Panc1 (cell line): ENCODE data around the gene ARL9. TPM values are rescaled to one million over a fixed set of nuclear protein-coding genes. Genes with fewer than 3 reads are reported as not detected.

Source experiments
- ATAC-seq: fragments of 200-7000 bp; cut with Tn5 transposase; 2 replicates; pipeline ENCODE4 v1.9.1; 2020; ENCODE audit warnings: mild to moderate bottlenecking, moderate library complexity
- BruUV-seq: library from RNA; stranded (reverse); fragments of 400-500 nt; replicated peaks from 2 replicates; lab custom pipeline; 2021; lab: Mats Ljungman, UMichigan
- CTCF ChIA-PET: fragments of 300-600 bp; sonication (Branson Sonifier 250); formaldehyde crosslinking; loops from one replicate; lab custom pipeline; 2022; ENCODE audit warnings: antibody characterized with exemption; lab: Charles Lee
- POLR2A ChIA-PET: fragments of 300-600 bp; sonication (Branson Sonifier 250); formaldehyde crosslinking; loops from one replicate; lab custom pipeline; 2022; ENCODE audit warnings: antibody characterized with exemption; lab: Charles Lee
- DNase-seq: peaks from one replicate; pipeline ENCODE4 v3.0.0-alpha.2; 2010; ENCODE audit warnings: low read depth, low spot score
- H3K27ac ChIP-seq: 2 replicates; pipeline ENCODE4 v1.5.1; 2011; ENCODE audit warnings: mild to moderate bottlenecking, low read length, inconsistent platforms
- H3K27me3 ChIP-seq: fragments of 200-500 bp; sonication (Bioruptor generic); 2 replicates; pipeline ENCODE4 v1.6.0; 2014; ENCODE audit warnings: low read length, inconsistent platforms; ENCODE audit not compliant: control insufficient read depth, insufficient read depth
- H3K36me3 ChIP-seq: fragments of 200-500 bp; sonication (Bioruptor generic); 2 replicates; pipeline ENCODE4 v1.5.1; 2014; ENCODE audit warnings: inconsistent platforms, mild to moderate bottlenecking, low read length, moderate library complexity; ENCODE audit not compliant: control insufficient read depth, insufficient read depth
- H3K4me1 ChIP-seq: 2 replicates; pipeline ENCODE4 v1.5.1; 2011; ENCODE audit warnings: inconsistent platforms, mild to moderate bottlenecking, low read length, moderate library complexity; ENCODE audit not compliant: control insufficient read depth, insufficient read depth
- H3K4me3 ChIP-seq, 2 experiments: 2 replicates each; pipeline ENCODE4 v1.5.1; 2011 to 2012; ENCODE audit warnings: low read depth in 2 of 2, low read length in 2 of 2, mild to moderate bottlenecking in 2 of 2, inconsistent platforms in 1 of 2, moderate library complexity in 1 of 2
- H3K9me3 ChIP-seq: fragments of 200-500 bp; sonication (Bioruptor generic); 2 replicates; pipeline ENCODE4 v1.5.1; 2014; ENCODE audit warnings: low read depth, mild to moderate bottlenecking, inconsistent platforms, low read length, moderate library complexity; ENCODE audit not compliant: control insufficient read depth, insufficient read depth
- CTCF ChIP-seq: fragments of 450-650 bp; IDR thresholded peaks from 2 replicates; pipeline ENCODE4 v1.5.1; 2017; ENCODE audit warnings: mild to moderate bottlenecking
- POLR2AphosphoS5 ChIP-seq: IDR thresholded peaks from 2 replicates; pipeline ENCODE4 v1.6.1; 2012; ENCODE audit warnings: mild to moderate bottlenecking, low read depth, low read length, moderate library complexity
- SIN3A ChIP-seq: IDR thresholded peaks from 2 replicates; pipeline ENCODE4 v1.6.1; 2012; ENCODE audit warnings: low read depth, mild to moderate bottlenecking, low read length, moderate library complexity, borderline replicate concordance; ENCODE audit not compliant: insufficient read depth
- TCF7L2 ChIP-seq: IDR thresholded peaks from 2 replicates; pipeline ENCODE4 v1.6.1; 2011; ENCODE audit warnings: mild to moderate bottlenecking, low read depth, low read length, inconsistent platforms
- in situ Hi-C: cut with HindIII; loops from 2 replicates; pipeline ENCODE4 v1.10.0; 2016; ENCODE audit warnings: low sequenced_read_pairs, low pct_unique_long_range_greater_than_20kb
- intact Hi-C: fragments of 100-400 bp; cut with micrococcal nuclease; formaldehyde crosslinking; loops from one replicate; pipeline ENCODE4 v1.10.0; 2022; ENCODE audit not compliant: unreplicated experiment
- total RNA-seq: library from RNA; stranded (reverse); gene quantifications from one replicate; pipeline ENCODE4 v1.2.1, GENCODE V29; 2021; ENCODE audit not compliant: unreplicated experiment
- TF ChIP-seq, protein P1 (sequence below), 2 experiments: IDR thresholded peaks; 2 replicates each; pipeline ENCODE4 v1.6.1; 2011 to 2012; ENCODE audit warnings: low read depth in 2 of 2, control low read depth in 1 of 2, low read length in 1 of 2, mild to moderate bottlenecking in 1 of 2, moderate library complexity in 1 of 2; ENCODE audit not compliant: insufficient read depth in 1 of 2

The ARL9 gene
- total RNA-seq, 1 experiment from 2014 or later: 0.41 TPM

DNA sequence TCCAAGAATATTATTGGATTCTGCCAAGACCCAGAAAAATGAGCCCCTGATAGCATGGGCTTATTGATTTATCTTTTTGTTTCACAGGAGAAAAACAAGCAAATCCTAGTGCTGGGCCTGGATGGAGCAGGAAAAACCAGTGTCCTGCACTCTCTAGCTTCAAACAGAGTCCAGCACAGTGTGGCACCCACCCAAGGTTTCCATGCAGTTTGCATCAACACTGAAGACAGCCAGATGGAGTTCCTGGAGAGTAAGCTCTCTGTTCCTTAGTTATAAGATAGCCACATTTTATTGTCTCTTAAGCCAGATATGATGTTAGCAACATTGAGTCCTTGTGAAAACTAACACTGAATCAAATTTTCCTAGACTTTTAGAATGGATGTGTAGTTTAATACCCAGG, 5.5 kb downstream of the ARL9 start:
- Histone ChIP-seq H3K27me3 (no peaks in the 10 kb centered on the region), H3K4me3 (no peak overlapping the region), H3K27ac (no peak overlapping the region), H3K36me3 (no peaks in the 10 kb centered on the region), H3K4me1 (no peaks in the 10 kb centered on the region), H3K9me3 (no peaks in the 10 kb centered on the region)
- DNase-seq: no peak
- TF ChIP-seq POLR2AphosphoS5: no peak
- no peak for TF ChIP-seq SIN3A
- TF ChIP-seq, protein P1, sequence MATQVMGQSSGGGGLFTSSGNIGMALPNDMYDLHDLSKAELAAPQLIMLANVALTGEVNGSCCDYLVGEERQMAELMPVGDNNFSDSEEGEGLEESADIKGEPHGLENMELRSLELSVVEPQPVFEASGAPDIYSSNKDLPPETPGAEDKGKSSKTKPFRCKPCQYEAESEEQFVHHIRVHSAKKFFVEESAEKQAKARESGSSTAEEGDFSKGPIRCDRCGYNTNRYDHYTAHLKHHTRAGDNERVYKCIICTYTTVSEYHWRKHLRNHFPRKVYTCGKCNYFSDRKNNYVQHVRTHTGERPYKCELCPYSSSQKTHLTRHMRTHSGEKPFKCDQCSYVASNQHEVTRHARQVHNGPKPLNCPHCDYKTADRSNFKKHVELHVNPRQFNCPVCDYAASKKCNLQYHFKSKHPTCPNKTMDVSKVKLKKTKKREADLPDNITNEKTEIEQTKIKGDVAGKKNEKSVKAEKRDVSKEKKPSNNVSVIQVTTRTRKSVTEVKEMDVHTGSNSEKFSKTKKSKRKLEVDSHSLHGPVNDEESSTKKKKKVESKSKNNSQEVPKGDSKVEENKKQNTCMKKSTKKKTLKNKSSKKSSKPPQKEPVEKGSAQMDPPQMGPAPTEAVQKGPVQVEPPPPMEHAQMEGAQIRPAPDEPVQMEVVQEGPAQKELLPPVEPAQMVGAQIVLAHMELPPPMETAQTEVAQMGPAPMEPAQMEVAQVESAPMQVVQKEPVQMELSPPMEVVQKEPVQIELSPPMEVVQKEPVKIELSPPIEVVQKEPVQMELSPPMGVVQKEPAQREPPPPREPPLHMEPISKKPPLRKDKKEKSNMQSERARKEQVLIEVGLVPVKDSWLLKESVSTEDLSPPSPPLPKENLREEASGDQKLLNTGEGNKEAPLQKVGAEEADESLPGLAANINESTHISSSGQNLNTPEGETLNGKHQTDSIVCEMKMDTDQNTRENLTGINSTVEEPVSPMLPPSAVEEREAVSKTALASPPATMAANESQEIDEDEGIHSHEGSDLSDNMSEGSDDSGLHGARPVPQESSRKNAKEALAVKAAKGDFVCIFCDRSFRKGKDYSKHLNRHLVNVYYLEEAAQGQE (IDR thresholded peaks at IDR 0.05; ENCODE audit: insufficient read depth in 1 of 2, low read depth in 2 of 2, low read length in 1 of 2): no peak
- no peak for TF ChIP-seq TCF7L2
- no peak for TF ChIP-seq CTCF
- ATAC-seq: no peak
- no TSS peak for BruUV-seq
- intact Hi-C loops: no loop called here
- in situ Hi-C loops: no loop called here
- ChIA-PET POLR2A (no interaction called here), CTCF (no interaction called here)

DNA sequence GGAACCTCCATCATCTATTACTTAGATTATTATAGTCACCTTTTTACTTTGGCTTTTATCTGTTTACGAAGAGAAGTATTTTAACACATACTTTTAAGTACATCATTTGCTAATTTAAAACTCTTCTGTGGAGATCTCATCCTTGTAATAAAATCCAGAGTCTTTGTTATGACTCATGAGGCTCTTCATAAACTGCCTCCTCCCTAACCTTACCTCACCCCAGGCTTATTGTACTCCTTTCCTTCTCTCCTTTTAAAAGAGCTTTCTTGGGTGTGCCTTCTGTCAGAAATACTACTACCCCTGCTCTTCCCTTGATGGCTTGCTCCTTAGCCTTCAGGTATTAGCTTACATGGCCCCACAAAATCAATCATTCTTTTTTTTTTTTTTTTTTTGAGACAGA, 6.6 kb downstream of the ARL9 start:
- DNase-seq (no peak), ATAC-seq (no peak)
- no peaks in the 10 kb centered on the region for H3K36me3 ChIP-seq
- H3K9me3 ChIP-seq: no peaks in the 10 kb centered on the region
- ChIA-PET CTCF (no interaction called here), POLR2A (no interaction called here)
- H3K27ac ChIP-seq: no peak overlapping the region
- no peak overlapping the region for H3K4me3 ChIP-seq
- no TSS peak for BruUV-seq
- intact Hi-C loops: no loop called here
- in situ Hi-C loops: no loop called here
- H3K27me3 ChIP-seq: no peaks in the 10 kb centered on the region
- no peak for TF ChIP-seq TCF7L2
- TF ChIP-seq, protein P1 (IDR thresholded peaks at IDR 0.05; ENCODE audit: insufficient read depth in 1 of 2, low read depth in 2 of 2, low read length in 1 of 2): no peak
- TF ChIP-seq SIN3A: no peak
- TF ChIP-seq CTCF: no peak
- no peak for TF ChIP-seq POLR2AphosphoS5
- H3K4me1 ChIP-seq: no peaks in the 10 kb centered on the region
